Endothelial cell of umbilical vein (primary cell): ENCODE results near the gene RASSF3. TPM values are rescaled to one million over a fixed set of nuclear protein-coding genes. Genes with fewer than 3 reads are reported as not detected.
A peak's percentile ranks its signal among the peaks of the same experiment; 100 is the strongest.

Experiments
- BruUV-seq: library from RNA; stranded (reverse); fragments of 400-500 nt; replicated peaks from 2 replicates; lab custom pipeline; 2021; lab: Mats Ljungman, UMichigan
- CTCF ChIA-PET: fragments of 300-600, 350-600 bp; sonication (Branson Sonifier 250); formaldehyde crosslinking; loops from one replicate; lab custom pipeline; 2021; ENCODE audit warnings: antibody characterized with exemption, inconsistent platforms; lab: Charles Lee
- POLR2A ChIA-PET: fragments of 300-600, 350-600 bp; sonication (Branson Sonifier 250); formaldehyde crosslinking; loops from one replicate; lab custom pipeline; 2021; ENCODE audit warnings: antibody characterized with exemption, inconsistent platforms; lab: Charles Lee
- DNase-seq: peaks from one replicate; pipeline ENCODE4 v3.0.0-alpha.2; 2011; ENCODE audit warnings: low read depth, low spot score
- FAIRE-seq: peaks from 2 replicates; lab custom pipeline; 2011; peaks lifted over from hg19 to GRCh38; lab: Jason Lieb, UNC
- H2AFZ ChIP-seq: 2 replicates; pipeline ENCODE4 v1.6.0; 2012; ENCODE audit warnings: low read depth, low read length, control low read depth, inconsistent platforms
- H3K27ac ChIP-seq: 2 replicates; pipeline ENCODE4 v1.5.1; 2011; ENCODE audit warnings: low read depth, mild to moderate bottlenecking, control low read depth, low read length, moderate library complexity; ENCODE audit not compliant: insufficient read depth
- H3K27me3 ChIP-seq, 2 experiments: 2 replicates each; pipeline versions ENCODE4 v1.6.0 to v1.6.1; 2011; ENCODE audit warnings: low read length in 2 of 2, mixed read lengths in 1 of 2; ENCODE audit not compliant: control insufficient read depth in 2 of 2, insufficient read depth in 2 of 2
- H3K36me3 ChIP-seq, 2 experiments: 2 replicates in 1 of 2; 3 replicates in 1 of 2; pipeline ENCODE4 v1.5.1; 2011; ENCODE audit warnings: low read length in 2 of 2, mild to moderate bottlenecking in 1 of 2, moderate library complexity in 1 of 2; ENCODE audit not compliant: control insufficient read depth in 2 of 2, insufficient read depth in 2 of 2; ENCODE audit errors: extremely low read depth in 1 of 2
- H3K4me1 ChIP-seq: 3 replicates; pipeline ENCODE4 v1.5.1; 2011; ENCODE audit warnings: mild to moderate bottlenecking, low read length; ENCODE audit not compliant: control insufficient read depth, insufficient read depth; ENCODE audit errors: extremely low read depth
- H3K4me2 ChIP-seq: 2 replicates; pipeline ENCODE4 v1.6.1; 2011; ENCODE audit warnings: low read length, control low read depth, mixed read lengths; ENCODE audit not compliant: insufficient read depth
- H3K4me3 ChIP-seq, 3 experiments: fragments of 200-600 bp in 1 of 3; sonication (generic), shearing (Covaris generic) in 1 of 3; replicated peaks in 1 of 3; 2 replicates each; pipeline ENCODE4 v1.5.1; 2011 to 2016; ENCODE audit warnings: control low read depth in 3 of 3, low read length in 3 of 3, mild to moderate bottlenecking in 2 of 3, inconsistent platforms in 1 of 3, low read depth in 1 of 3, moderate library complexity in 1 of 3; ENCODE audit not compliant: insufficient read depth in 1 of 3
- H3K79me2 ChIP-seq: 2 replicates; pipeline ENCODE4 v1.6.0; 2012; ENCODE audit warnings: low read length, inconsistent platforms; ENCODE audit not compliant: control insufficient read depth, insufficient read depth
- H3K9ac ChIP-seq: replicated peaks from 2 replicates; pipeline ENCODE3; 2011; ENCODE audit warnings: low read length, control low read depth; ENCODE audit not compliant: insufficient read depth; ENCODE audit errors: extremely low read depth
- H3K9me1 ChIP-seq: replicated peaks from 3 replicates; pipeline ENCODE4 v1.6.0; 2011; ENCODE audit warnings: mild to moderate bottlenecking, low read length; ENCODE audit not compliant: control insufficient read depth, insufficient read depth; ENCODE audit errors: extremely low read depth
- H3K9me3 ChIP-seq: replicated peaks from 2 replicates; pipeline ENCODE4 v1.5.1; 2012; ENCODE audit warnings: low read length, inconsistent platforms; ENCODE audit not compliant: control insufficient read depth, insufficient read depth
- H4K20me1 ChIP-seq: replicated peaks from 2 replicates; pipeline ENCODE3; 2011; ENCODE audit warnings: mild to moderate bottlenecking, low read length; ENCODE audit not compliant: control insufficient read depth, insufficient read depth; ENCODE audit errors: extremely low read depth
- CTCF ChIP-seq, 2 donors: IDR thresholded peaks; 1 replicate in 1 of 2; 2 replicates in 1 of 2; pipeline ENCODE4 v1.5.1; 2011; ENCODE audit warnings: low read length in 2 of 2, mild to moderate bottlenecking in 2 of 2, moderate library complexity in 2 of 2, control low read depth in 1 of 2, inconsistent platforms in 1 of 2, low read depth in 1 of 2; ENCODE audit not compliant: insufficient read depth in 1 of 2; ENCODE audit errors: extremely low read depth in 1 of 2
- EZH2 ChIP-seq: IDR thresholded peaks from 2 replicates; pipeline ENCODE4 v1.6.1; 2012; ENCODE audit warnings: borderline replicate concordance, low read depth, mild to moderate bottlenecking, moderate library complexity, low read length, inconsistent platforms; ENCODE audit not compliant: severe bottlenecking
- FOS ChIP-seq: IDR thresholded peaks from 2 replicates; pipeline ENCODE4 v1.6.1; 2011; ENCODE audit warnings: mild to moderate bottlenecking, low read length, moderate library complexity, borderline replicate concordance; ENCODE audit not compliant: insufficient read depth
- JUN ChIP-seq: IDR thresholded peaks from 2 replicates; pipeline ENCODE4 v1.6.1; 2011; ENCODE audit warnings: borderline replicate concordance, low read depth; ENCODE audit not compliant: insufficient read length, insufficient read depth
- POLR2A ChIP-seq: IDR thresholded peaks from 2 replicates; pipeline ENCODE4 v1.6.1; 2012; ENCODE audit warnings: low read depth, mild to moderate bottlenecking, control low read depth, low read length
- dilution Hi-C: fragments of 300-500 bp; cut with MboI; formaldehyde crosslinking; loops from one replicate; pipeline ENCODE4 v1.15.0; 2019; ENCODE audit warnings: low sequenced_read_pairs; ENCODE audit not compliant: extremely low pct_ligation_motif_present
- intact Hi-C: fragments of 100-400 bp; cut with micrococcal nuclease; formaldehyde crosslinking; loops from one replicate; pipeline ENCODE4 v1.10.0; 2022
- polyA plus RNA-seq, 4 experiments: library from polyadenylated mRNA; depleted of rRNA in 3 of 4; stranded (reverse) in 3 of 4; unstranded in 1 of 4; fragments of >200 nt; gene quantifications; 2 replicates each; pipeline versions ENCODE4 v1.2.1 to v1.2.3, GENCODE V29; 2011 to 2012; ENCODE audit warnings: missing spikeins in 1 of 4
- total RNA-seq: library from RNA; stranded (reverse); gene quantifications from 2 replicates; pipeline ENCODE4 v1.2.3, GENCODE V29; 2021

The RASSF3 gene
- total and polyA plus RNA-seq, 2 donors (not counting 3 experiments of a cell fraction or from before 2014, with no cell fraction given) = 20.2 to 60.8 TPM

DNA sequence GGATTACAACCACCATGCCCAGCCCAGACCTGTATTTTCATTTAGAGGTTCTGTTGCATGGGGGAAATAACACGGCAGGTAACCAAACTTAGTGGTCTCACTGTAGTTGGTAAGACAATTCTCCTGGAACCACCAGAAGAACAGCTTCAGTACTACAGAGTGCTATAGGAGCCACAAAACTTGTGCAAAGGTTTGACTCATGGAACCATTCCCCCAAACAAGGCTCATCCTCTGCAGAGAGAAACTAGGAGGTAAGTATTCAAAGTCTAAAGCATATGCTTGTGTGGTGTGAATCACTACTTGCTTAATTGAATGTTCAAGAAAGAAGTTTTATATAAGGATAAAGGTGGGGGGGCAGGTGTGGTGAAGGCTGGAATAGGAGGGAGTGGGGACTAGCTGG, 90.2 kb downstream of the RASSF3 start:
- intact Hi-C loops (no loop called here), dilution Hi-C loops (no loop called here)
- DNase-seq = no peak
- Histone ChIP-seq H3K9me3 (no peaks in the 10 kb centered on the region), H2AFZ (no peak overlapping the region), H3K4me3 (no peak overlapping the region), H3K9ac (no peak overlapping the region), H3K36me3 (peaks cover under 1 to 7% of the 10 kb centered on the region in 2 experiments), H4K20me1 (no peaks in the 10 kb centered on the region), H3K27ac (no peak overlapping the region), H3K27me3 (no peaks in the 10 kb centered on the region), H3K9me1 (no peaks in the 10 kb centered on the region), H3K4me2 (no peak overlapping the region), H3K79me2 (peaks cover 2% of the 10 kb centered on the region), H3K4me1 (no peaks in the 10 kb centered on the region)
- ChIA-PET POLR2A (no interaction called here), CTCF (interaction anchor here (1.6 kb wide), 1 partner anchor 152 kb away, joined by 13 read pairs; no protein-coding TSS in a partner anchor)
- no peak for FAIRE-seq
- no TSS peak for BruUV-seq
- TF ChIP-seq FOS = no peak

DNA sequence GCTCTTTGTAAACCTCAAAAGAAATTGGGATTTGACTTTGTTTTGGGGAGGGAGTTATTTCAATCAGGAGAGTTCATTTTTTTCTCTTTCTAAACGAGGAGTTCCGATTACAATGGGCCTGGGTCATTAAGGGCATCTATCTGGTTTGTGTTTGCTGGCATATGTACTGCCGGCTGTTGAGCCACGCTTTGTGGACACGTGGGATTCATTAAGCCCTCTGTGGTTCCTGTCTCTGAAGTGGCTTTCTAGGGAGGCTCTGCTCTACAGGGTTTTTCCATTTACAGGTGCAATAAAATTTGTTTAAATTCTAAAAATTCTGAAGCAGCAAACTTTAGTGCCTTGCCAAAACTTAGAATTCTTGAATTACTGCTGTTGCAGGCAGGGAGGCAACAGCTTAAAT, 91.0 kb downstream of the RASSF3 start:
- Histone ChIP-seq H3K4me3 (no peak overlapping the region), H3K27ac (no peak overlapping the region), H3K9me3 (no peaks in the 10 kb centered on the region), H3K4me1 (peaks cover 4% of the 10 kb centered on the region), H2AFZ (no peak overlapping the region), H3K9ac (no peak overlapping the region), H3K36me3 (peaks cover 0 to 6% of the 10 kb centered on the region in 2 experiments), H4K20me1 (no peaks in the 10 kb centered on the region), H3K9me1 (no peaks in the 10 kb centered on the region), H3K79me2 (peaks cover 2% of the 10 kb centered on the region), H3K4me2 (no peak overlapping the region), H3K27me3 (no peaks in the 10 kb centered on the region)
- ChIA-PET CTCF (interaction anchor here (1.6 kb wide), 1 partner anchor 152 kb away, joined by 13 read pairs; no protein-coding TSS in a partner anchor), POLR2A (no interaction called here)
- dilution Hi-C loops (no loop called here), intact Hi-C loops (no loop called here)
- DNase-seq (peak; percentile 21), FAIRE-seq (no peak)
- BruUV-seq = no TSS peak
- TF ChIP-seq JUN = no peak
- TF ChIP-seq POLR2A = no peak
- no peak for TF ChIP-seq CTCF (IDR thresholded peaks at IDR 0.05; ENCODE audit: extremely low read depth in 1 of 2, insufficient read depth in 1 of 2, low read depth in 1 of 2, low read length in 2 of 2)
- no peak for TF ChIP-seq EZH2
